Right lobe of liver (tissue), 6 donors: Measurements from ENCODE around the gene FUNDC1. TPM values are rescaled to one million over a fixed set of nuclear protein-coding genes. Genes with fewer than 3 reads are reported as not detected.

ENCODE experiments used
- ATAC-seq, 4 donors: fragments of 200-7000 bp; cut with Tn5 transposase; one replicate each; pipeline ENCODE4 v1.9.1; 2020; ENCODE audit warnings: mild to moderate bottlenecking in 4 of 4, moderate library complexity in 4 of 4
- DNase-seq, 3 donors: peaks; one replicate each; pipeline ENCODE4 v3.0.0-alpha.2; 2020
- H3K27ac ChIP-seq, 3 donors: fragments of 200-600 bp; one replicate each; pipeline ENCODE4 v1.8.0; 2022
- H3K27me3 ChIP-seq, 2 donors: fragments of 200-600 bp; one replicate each; pipeline ENCODE4 v1.8.0; 2022
- H3K36me3 ChIP-seq, 4 donors: fragments of 200-600 bp; sonication (generic) in 1 of 4; one replicate each; pipeline versions ENCODE4 v1.5.1 to v1.8.0; 2017 to 2022; ENCODE audit warnings: control low read depth in 1 of 4
- H3K4me1 ChIP-seq, 4 donors: fragments of 200-600 bp; sonication (generic) in 1 of 4; one replicate each; pipeline versions ENCODE4 v1.5.1 to v1.8.0; 2017 to 2022; ENCODE audit warnings: control low read depth in 1 of 4
- H3K4me3 ChIP-seq, 3 donors: fragments of 200-600 bp; one replicate each; pipeline ENCODE4 v1.8.0; 2022
- H3K9me3 ChIP-seq, 4 donors: fragments of 200-600 bp; sonication (generic) in 1 of 4; one replicate each; pipeline versions ENCODE4 v1.5.1 to v1.8.0; 2017 to 2022; ENCODE audit warnings: control low read depth in 1 of 4
- CTCF ChIP-seq, 4 donors: fragments of 200-600 bp in 3 of 4; fragments of 450-650 bp in 1 of 4; IDR thresholded peaks; one replicate each; pipeline versions ENCODE4 v1.5.1 to v1.8.0; 2016 to 2022; ENCODE audit warnings: antibody characterized with exemption in 4 of 4, mild to moderate bottlenecking in 2 of 4
- POLR2A ChIP-seq: fragments of 450-650 bp; IDR thresholded peaks from one replicate; pipeline ENCODE4 v1.6.1; 2017; ENCODE audit warnings: antibody characterized with exemption, mild to moderate bottlenecking
- WGBS: methylation state at CpG from one replicate; pipeline ENCODE4 v1.1.6; 2018; ENCODE audit warnings: low coverage, low lambda C conversion rate; ENCODE audit not compliant: insufficient coverage; ENCODE audit errors: missing lambda C conversion rate; 5-methylcytosine and 5-hydroxymethylcytosine counted together
- intact Hi-C, 2 donors: fragments of 100-400 bp; cut with DNase I; formaldehyde crosslinking; loops; one replicate each; pipeline versions ENCODE4 v1.11.2 to v1.14.1; 2022
- total RNA-seq, 6 experiments: library from RNA; depleted of rRNA in 2 of 6; stranded (reverse); fragments of >200 nt in 2 of 6; fragmentation: NEBNext Ultra II Directional in 3 of 6; extraction: Animal tissue kit (Norgen Biotek cat#: 25700) in 3 of 6; gene quantifications; one replicate each; pipeline versions ENCODE4 v1.1.0 to v1.2.4, GENCODE V29; 2016 to 2023
- donor health status: DM: no; HTN: yes; CAD: no.
- donor health status: DM: no; HTN: no; CAD: no.
- donor health status: DM: no; HTN: no; CAD: no.
- donor health status: DM: no; HTN: yes; CAD: no.
- donor health status: DM: no; HTN: yes; CAD: no.

FUNDC1 gene
- total RNA-seq, 6 experiments from 2014 or later, result 2.4 to 6.3 (median 5.0) TPM

DNA sequence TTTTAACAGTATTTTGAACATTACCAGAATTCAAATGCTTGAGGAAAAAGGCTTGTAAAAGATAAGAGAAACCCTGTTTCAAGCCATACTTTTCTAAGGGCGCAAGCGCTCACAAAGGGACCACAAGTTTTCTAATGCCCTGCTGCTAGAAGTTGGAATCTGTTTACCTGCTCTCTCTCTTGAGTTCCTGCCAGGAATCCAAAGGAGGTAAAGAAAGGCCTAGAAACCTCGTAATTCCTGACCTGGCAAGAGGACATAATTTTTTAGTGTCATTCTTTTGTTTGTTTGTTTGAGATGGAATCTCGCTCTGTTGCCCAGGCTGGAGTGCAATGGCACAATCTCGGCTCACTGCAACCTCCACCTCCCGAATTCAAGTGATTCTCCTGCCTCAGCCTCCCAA is 1.4 kb upstream of the FUNDC1 start:
- H3K27me3 ChIP-seq, result no peaks in the 10 kb centered on the region
- no peak for DNase-seq

GRCh38 chrX:44536198-44536597 is 6.5 kb downstream of the FUNDC1 start:
- H3K4me3 ChIP-seq, result no peak overlapping the region
- WGBS, result 54% methylated on average over 5 of the region's 6 CpGs
- intact Hi-C loops, result no loop called here
- no peak for TF ChIP-seq CTCF (IDR thresholded peaks at IDR 0.05)
- no peak for TF ChIP-seq POLR2A
- no peaks in the 10 kb centered on the region for H3K4me1 ChIP-seq
- no peaks in the 10 kb centered on the region for H3K36me3 ChIP-seq
- H3K27ac ChIP-seq, result no peak overlapping the region
- DNase-seq (no peak), ATAC-seq (no peak)
- no peaks in the 10 kb centered on the region for H3K9me3 ChIP-seq
- no peaks in the 10 kb centered on the region for H3K27me3 ChIP-seq

More for the DNA sequence above, 1.4 kb upstream of the FUNDC1 start:
- no peak for ATAC-seq
- no peak overlapping the region for H3K27ac ChIP-seq
- intact Hi-C loops, result no loop called here
- no peaks in the 10 kb centered on the region for H3K4me1 ChIP-seq
- TF ChIP-seq POLR2A, result no peak
- TF ChIP-seq CTCF (IDR thresholded peaks at IDR 0.05), result no peak
- H3K4me3 ChIP-seq, result no peak overlapping the region
- H3K9me3 ChIP-seq, result no peaks in the 10 kb centered on the region
- no peaks in the 10 kb centered on the region for H3K36me3 ChIP-seq
- 72% methylated on average over 5 of the region's 6 CpGs for WGBS

GRCh38 chrX:44529310-44529709 is 13.3 kb downstream of the FUNDC1 start:
- Histone ChIP-seq H3K9me3 (no peaks in the 10 kb centered on the region), H3K36me3 (no peaks in the 10 kb centered on the region), H3K27ac (no peak overlapping the region), H3K4me1 (no peaks in the 10 kb centered on the region), H3K4me3 (no peak overlapping the region), H3K27me3 (no peaks in the 10 kb centered on the region)
- ATAC-seq (no peak), DNase-seq (no peak)
- TF ChIP-seq CTCF (IDR thresholded peaks at IDR 0.05) (no peak), POLR2A (no peak)
- WGBS, result 55% methylated on average over 3 of the region's 3 CpGs
- intact Hi-C loops, result no loop called here

DNA sequence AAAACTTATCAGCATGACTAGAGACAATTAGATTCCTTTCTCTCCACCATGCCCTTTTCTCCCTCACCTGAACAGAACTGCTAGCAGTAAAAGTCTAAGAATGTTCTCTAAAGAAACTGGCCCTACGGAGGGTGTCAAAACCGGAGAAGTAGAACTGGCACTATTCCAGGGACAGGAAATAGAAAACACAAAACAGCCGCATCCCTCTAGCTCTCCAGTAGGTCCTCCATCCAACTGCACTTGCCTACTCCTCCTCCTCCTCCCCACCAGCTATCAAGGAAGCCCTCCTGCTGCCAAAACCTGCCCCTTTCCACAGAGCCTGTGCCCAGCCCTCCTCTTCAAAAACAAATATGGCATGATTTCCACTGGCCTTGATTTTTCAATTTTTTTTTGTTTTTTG is 28.4 kb downstream of the FUNDC1 start:
- Histone ChIP-seq H3K36me3 (no peaks in the 10 kb centered on the region), H3K4me3 (no peak overlapping the region), H3K9me3 (no peaks in the 10 kb centered on the region), H3K27ac (no peak overlapping the region), H3K4me1 (no peaks in the 10 kb centered on the region), H3K27me3 (no peaks in the 10 kb centered on the region)
- intact Hi-C loops, result no loop called here
- DNase-seq (no peak), ATAC-seq (no peak)
- TF ChIP-seq POLR2A (no peak), CTCF (IDR thresholded peaks at IDR 0.05) (no peak)
- 21% methylated on average over 2 of the region's 3 CpGs for WGBS

DNA sequence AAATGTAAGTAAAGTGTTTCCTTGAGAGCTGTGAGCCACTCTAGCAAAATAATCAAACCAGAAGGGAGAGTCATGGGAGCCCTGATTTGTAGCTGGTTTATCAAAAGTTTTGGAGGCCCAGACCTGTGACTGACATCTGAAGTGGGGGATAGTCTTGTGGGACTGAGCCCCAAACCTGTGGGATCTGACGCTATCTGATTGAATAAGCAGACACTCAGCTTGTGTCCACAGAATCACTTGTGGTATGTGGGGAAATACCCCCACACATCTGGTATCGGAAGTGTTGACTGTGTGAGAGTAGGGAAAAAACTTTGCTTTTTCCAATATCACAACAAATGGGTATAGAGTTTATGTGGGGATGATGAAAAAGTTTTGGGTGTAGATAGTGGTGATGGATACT is 35.4 kb downstream of the FUNDC1 start:
- no peaks in the 10 kb centered on the region for H3K4me1 ChIP-seq
- no peaks in the 10 kb centered on the region for H3K9me3 ChIP-seq
- TF ChIP-seq POLR2A (no peak), CTCF (IDR thresholded peaks at IDR 0.05) (no peak)
- 83% methylated on average over 2 of the region's 2 CpGs for WGBS
- no peak for ATAC-seq
- H3K27me3 ChIP-seq, result no peaks in the 10 kb centered on the region
- H3K36me3 ChIP-seq, result no peaks in the 10 kb centered on the region
- H3K4me3 ChIP-seq, result no peak overlapping the region
- H3K27ac ChIP-seq, result no peak overlapping the region
- intact Hi-C loops, result no loop called here
- DNase-seq, result no peak
